Breast epithelium (tissue), 3 donors: ENCODE results near the gene BCL2.

ENCODE experiments used
- CTCF ChIP-seq, 3 donors: fragments of 450-650 bp; IDR thresholded peaks; one replicate each; pipeline ENCODE4 v1.5.1; 2016 to 2017; ENCODE audit warnings: antibody characterized with exemption in 3 of 3, mild to moderate bottlenecking in 3 of 3, moderate library complexity in 3 of 3
- POLR2A ChIP-seq: fragments of 450-650 bp; IDR thresholded peaks from one replicate; pipeline ENCODE4 v1.6.1; 2016; ENCODE audit warnings: antibody characterized with exemption, mild to moderate bottlenecking, moderate library complexity

GRCh38 chr18:63288311-63288710 lies 31.3 kb downstream of the BCL2 start:
- TF ChIP-seq POLR2A (no peak), CTCF (IDR thresholded peaks at IDR 0.05) (no peak)
